SW480 (cell line): ENCODE measurements around the gene PMM1.
"Not testable (repeated sequence)": the region's sequence is repeated elsewhere in the genome, so short reads cannot be mapped to it uniquely, and the experiment has no call there.

Source experiments
- DNase-seq: peaks from one replicate; pipeline ENCODE4 v3.0.0-alpha.2; 2016; ENCODE audit warnings: low spot score

The PMM1 gene

DNA sequence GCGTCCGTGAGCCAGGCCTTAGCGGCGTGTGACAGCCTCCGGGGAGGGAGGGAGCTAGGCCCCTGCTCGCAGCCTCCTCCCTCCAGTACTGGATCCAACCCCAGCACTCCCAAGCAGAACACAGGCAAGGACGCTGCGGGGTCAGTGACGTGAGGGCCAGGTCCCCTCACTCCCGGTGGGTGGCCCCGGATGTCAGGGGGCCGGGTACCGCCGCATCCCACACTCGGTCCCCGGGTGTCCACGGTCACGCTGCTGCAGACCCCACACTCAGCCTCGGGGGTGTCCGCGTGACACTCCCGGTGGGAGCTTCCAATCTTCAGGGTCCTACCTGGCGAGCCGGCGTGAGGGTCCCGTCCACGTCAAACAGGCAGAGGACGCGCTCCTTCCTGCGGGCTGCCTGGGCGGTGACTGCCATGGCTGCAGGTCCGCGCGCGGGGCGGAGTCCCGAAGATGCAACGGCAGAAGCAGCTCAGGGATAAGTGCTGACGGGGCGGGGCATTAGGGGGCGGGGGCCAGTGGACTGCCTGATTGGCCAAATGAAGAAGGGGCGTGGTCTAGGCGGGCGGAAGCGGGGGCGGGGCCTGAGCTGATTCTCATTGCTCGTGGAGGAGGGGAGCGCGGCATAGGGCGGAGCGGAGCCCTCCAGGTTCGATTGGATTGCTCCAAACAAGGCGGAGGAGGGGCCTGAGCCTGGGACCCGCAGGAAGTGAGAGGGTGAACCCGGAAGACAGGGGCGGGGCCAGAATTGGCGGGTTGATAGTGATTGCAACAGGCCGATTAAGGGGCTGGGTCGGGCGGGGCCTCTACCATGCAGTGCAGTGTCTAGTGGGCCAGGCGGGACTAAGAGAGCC lies at the start of gene PMM1:
Gene PMM1, minus strand, starts transcription at position 450 of the 851 bp plus-strand sequence. Its CDS starts 35 bp downstream, at position 415.
- DNase-seq: peak; percentile 98

- DNase-seq: no peak
These were observed 49.1 kb upstream of the PMM1 start for GRCh38 chr22:41638748-41639147.

DNA sequence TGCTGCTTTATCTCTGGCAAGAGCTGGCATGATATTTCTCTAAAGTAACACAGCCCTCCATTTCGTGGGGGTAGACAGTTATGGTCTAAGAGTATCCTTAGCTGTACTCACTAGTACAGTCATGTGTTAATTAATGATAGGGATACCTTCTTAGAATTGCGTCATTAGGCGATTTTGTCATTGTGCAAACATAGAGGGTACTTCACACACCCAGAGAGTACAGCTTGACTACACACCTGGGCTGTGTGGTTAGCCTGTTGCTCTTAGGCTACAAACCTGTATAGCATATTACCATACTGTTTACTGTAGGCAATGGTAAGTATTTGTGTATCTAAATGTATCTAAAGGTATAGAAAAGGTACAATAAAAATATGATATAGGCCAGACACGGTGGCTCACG lies 48.5 kb upstream of the PMM1 start:
- no peak for DNase-seq

DNA sequence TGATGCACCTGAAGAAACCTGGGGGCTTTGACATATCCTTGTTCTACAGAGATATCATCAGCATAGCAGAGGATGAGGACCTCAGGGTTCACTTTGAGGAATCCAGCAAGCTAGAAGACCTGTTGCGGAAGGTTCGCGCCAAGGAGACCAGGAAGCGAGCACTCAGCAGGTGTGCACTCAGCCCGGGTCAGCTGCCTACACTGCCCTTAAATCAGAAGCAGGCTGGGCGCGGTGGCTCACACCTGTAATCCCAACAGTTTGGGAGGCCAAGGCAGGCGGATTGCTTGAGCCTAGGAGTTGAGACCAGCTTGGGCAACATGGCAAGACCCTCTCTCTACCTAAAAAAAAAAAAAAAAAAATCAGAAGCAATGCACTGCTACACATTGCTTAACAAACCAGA lies 48.0 kb upstream of the PMM1 start:
- DNase-seq: not testable (repeated sequence)

GRCh38 chr22:41636467-41636866 lies 46.8 kb upstream of the PMM1 start:
- DNase-seq: no peak

GRCh38 chr22:41634610-41635009 lies 45.0 kb upstream of the PMM1 start:
- not testable (repeated sequence) for DNase-seq

GRCh38 chr22:41631615-41632014 lies 42.0 kb upstream of the PMM1 start:
- not testable (repeated sequence) for DNase-seq

- DNase-seq: not testable (repeated sequence)
These were observed 41.5 kb upstream of the PMM1 start for GRCh38 chr22:41631115-41631514.

DNA sequence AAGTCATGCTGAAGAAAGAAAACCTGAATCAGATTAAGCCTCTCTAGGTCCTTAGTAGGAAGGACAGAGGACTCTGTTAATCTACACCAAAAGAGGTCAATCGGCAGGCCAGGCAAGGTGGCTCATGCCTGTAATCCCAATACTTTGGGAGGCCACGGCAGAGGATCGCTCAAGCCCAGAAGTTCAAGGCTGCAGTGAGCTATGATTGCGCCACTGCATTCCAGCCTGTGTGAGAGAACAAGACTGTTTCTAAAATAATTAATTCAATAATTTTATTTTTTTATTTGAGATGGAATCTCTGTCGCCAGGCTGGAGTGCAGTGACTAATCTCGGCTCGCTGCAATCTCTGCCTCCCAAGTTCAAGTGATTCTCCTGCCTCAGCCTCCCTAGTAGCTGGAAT lies 35.9 kb upstream of the PMM1 start:
- DNase-seq: no peak

DNA sequence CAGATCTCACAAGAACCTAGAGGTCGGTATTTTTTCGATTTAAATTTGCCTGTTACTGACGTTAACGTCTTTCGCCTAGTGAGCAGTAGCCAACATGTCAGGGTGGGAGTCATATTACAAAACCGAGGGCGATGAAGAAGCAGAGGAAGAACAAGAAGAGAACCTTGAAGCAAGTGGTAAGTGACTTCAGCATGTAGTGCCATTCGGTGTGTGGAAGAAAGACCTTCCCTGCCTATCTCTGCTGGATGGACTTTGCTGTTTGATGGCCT lies 32.2 kb upstream of the PMM1 start:
- DNase-seq: no peak

GRCh38 chr22:41621099-41621910 lies 31.7 kb upstream of the PMM1 start, which contains the start of gene XRCC6:
XRCC6 (plus strand) TSS chr22:41621295; CDS start chr22:41622005, 710 bp downstream.
- DNase-seq: peak; percentile 99

DNA sequence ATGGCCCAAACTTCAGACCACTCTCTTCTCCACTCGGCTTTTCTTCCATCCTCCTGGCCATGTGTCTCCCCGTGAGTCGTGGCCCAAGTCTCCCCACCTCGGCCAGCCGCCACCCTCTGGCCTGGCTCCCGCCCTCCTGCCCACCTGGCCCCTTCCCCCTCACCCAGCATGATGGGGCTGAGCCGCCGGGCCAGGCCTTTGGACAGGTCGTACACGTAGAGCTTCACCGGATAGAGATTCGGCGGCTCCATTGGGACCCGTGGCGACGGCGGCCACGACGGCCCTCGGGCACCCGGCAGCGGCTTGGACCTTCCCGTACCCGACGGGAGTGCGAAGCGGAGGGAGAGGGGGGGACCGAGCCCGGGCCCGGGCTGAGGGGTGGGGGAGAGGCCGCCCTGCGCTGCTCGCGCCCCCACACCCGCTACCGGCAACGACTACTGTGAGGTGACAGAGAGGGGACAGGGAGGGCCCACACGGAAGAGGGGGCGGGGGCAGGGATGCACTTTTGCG lies 31.0 kb upstream of the PMM1 start, which contains the start of gene DESI1:
Gene DESI1, minus strand, starts transcription at position 455 of the 510 bp plus-strand sequence. Its CDS starts 204 bp downstream, at position 251.
- no peak for DNase-seq

DNA sequence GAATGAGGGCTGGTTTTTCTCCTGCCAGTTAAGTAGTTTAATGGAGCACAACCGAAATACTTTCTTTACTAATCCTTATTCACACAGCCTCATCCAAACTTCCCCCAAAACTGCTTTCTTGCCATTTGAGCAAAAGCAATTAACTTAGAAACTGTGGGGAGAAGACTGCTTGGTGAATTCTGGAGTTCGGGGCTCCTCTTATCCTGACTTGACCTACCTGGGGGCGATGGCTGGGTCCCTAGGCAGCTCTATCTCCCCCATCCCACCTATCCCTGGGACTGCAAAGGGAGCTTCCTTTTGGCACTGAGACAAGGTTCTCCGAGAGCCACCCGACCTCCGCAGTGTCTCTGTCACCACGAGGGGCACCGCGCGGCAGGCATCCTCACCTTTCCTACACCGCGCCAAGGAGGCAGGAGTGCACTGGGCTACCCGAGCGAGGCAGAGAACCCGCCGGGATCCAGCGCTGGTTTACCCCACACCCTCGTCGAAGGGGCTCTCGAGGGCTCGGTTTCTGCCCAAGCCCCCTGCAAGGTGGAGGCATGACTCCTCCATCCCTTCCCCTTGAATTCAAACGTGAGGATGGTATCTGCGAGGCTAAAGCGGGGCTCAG lies 30.4 kb upstream of the PMM1 start:
- peak; percentile 52 for DNase-seq

GRCh38 chr22:41613456-41613855 lies 23.8 kb upstream of the PMM1 start:
- DNase-seq: no peak

DNA sequence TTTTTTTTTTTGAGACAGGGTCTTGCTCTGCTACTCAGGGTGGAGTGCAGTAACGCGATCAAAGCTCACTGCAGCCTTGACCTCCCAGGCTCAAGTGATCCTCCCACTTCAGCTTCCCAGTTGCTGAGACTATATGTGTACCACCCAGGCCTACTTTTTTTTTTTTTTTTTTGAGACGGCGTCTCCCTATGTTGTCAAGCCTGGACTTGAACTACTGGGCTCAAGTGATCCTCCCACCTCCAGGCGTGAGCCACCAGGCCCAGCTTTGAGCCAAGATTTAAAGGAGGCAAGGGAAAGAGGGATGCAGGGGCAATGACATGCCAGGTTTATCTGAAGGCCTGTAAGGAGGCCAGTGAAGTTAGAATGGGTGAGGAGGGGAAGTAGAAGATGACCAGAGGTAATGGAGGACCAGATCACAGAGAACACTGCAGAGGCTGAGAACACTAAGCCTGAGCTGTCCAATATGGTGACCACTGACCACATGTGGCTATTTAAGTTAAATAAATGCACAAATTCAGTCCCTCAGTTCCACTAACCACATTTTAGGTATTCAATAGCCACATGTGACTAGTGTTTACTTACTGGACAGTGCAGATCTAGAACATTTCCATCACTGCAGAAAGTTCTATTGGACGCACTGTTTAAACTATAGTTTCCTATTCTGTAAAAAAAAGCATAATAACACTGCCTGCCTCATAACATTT lies 23.1 kb upstream of the PMM1 start:
- DNase-seq: no peak

DNA sequence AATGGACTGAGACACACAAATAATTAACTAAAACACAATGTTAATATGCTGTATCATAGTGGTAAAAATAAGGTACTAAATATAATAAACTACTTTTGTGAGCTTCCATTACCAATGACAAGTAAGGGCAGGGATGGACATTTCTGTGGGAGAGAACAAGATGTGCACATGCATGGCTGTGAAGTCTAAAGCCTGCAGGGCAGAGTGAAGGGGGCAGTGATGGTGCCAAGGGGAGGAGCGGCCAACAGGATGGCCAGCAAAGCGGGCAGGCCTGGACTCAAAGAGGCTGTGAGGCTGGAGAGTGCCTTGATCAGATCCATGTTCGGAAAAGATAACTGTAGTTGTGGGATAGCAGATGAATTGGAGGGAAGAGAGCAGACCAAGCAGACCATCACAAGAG lies 18.7 kb upstream of the PMM1 start:
- DNase-seq: no peak

- DNase-seq: peak; percentile 58
These were observed 14.3 kb upstream of the PMM1 start for GRCh38 chr22:41603873-41604332.

GRCh38 chr22:41600976-41601375 lies 11.3 kb upstream of the PMM1 start:
- no peak for DNase-seq

DNA sequence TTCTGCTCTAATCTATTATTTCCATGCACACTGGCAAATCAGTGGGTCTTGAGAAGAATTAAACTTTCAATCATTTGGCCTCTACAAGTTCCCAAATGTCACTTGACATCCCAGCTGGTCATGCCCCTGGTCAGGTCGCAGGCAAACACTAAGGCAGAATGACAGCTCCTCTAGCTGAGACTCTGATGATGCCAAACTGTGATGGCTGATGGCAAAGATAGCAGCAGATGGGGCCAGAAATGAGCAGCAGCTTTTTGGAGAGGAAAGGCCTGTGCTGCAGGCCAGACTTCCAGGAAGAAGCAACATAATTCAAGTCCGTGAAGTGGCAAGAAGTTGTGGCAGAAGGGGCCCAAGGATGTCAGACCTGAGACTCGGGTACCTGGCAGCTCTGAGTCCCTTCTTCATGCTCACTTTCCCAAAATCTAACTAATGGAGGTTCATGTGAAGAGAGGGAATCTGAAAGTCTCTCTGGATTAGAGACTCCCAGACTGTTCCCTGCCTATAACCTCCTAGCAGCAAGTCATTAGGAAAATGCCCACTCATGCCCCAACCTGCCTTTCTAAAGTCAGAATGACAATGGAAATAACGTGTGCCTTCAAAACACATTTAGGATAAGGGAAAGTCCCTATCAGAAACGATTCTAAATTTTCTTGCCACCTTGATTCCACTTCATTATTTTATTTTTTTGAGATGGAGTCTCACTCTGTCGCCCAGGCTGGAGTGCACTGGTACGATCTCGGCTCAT lies 9.4 kb upstream of the PMM1 start:
- DNase-seq: no peak

DNA sequence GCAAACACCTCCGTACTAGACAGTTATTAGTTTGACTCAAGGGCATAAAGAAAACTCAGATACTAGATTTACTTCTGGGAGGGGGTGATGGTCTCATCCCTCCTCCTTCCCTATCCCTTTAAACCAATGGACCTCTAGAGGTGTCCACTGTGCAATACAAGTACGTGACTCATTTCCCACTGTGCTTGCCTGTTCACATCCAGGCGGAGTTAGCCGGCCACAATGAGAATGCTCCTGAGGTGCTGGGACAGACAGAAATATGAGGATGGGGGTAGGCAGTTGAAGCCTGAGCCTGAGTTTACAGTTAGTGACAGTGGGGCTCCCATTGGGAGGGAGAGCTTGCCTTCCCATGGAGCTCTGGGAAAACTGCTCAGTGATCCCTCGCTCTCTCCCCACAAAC lies 8.4 kb upstream of the PMM1 start:
- DNase-seq: no peak

DNA sequence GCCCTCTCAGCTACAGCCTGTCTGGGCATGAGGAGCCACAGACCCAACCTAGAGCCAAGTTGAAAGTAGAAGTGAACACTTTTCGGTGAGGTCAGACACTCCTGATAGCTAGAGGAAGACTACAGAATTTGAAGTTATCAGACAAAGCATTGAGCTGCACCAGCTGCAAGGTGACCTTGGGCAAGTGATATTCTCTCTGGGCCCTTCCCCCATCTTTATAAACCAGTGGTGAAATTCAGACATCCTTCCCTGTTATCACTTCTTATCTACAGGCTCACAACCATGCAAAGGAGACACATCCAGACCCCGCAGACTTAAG lies 8.0 kb upstream of the PMM1 start:
- no peak for DNase-seq
